DOHH2 (cell line): ENCODE data around the gene AGBL1.

Source experiments
- CTCF ChIP-seq: fragments of 200-600 bp; sonication (generic); IDR thresholded peaks from one replicate; pipeline ENCODE4 v1.5.1; 2014; ENCODE audit warnings: antibody characterized with exemption, mild to moderate bottlenecking, low read depth, low read length; ENCODE audit not compliant: poor library complexity, severe bottlenecking
- EZH2phosphoT487 ChIP-seq: fragments of 200-600 bp; sonication (generic); IDR thresholded peaks from 2 replicates; pipeline ENCODE4 v1.6.1; 2017; ENCODE audit warnings: borderline replicate concordance, mild to moderate bottlenecking, antibody characterized with exemption, low read length, moderate library complexity, mixed read lengths

- TF ChIP-seq EZH2phosphoT487 (no peak), CTCF (no peak)
Measured at GRCh38 chr15:86553108-86553507, 473.4 kb downstream of the AGBL1 start.
